ENCODE data around the gene NEK9.
"Not testable (repeated sequence)": the region's sequence is repeated elsewhere in the genome, so short reads cannot be mapped to it uniquely, and the experiment has no call there.

Gene NEK9

DNA sequence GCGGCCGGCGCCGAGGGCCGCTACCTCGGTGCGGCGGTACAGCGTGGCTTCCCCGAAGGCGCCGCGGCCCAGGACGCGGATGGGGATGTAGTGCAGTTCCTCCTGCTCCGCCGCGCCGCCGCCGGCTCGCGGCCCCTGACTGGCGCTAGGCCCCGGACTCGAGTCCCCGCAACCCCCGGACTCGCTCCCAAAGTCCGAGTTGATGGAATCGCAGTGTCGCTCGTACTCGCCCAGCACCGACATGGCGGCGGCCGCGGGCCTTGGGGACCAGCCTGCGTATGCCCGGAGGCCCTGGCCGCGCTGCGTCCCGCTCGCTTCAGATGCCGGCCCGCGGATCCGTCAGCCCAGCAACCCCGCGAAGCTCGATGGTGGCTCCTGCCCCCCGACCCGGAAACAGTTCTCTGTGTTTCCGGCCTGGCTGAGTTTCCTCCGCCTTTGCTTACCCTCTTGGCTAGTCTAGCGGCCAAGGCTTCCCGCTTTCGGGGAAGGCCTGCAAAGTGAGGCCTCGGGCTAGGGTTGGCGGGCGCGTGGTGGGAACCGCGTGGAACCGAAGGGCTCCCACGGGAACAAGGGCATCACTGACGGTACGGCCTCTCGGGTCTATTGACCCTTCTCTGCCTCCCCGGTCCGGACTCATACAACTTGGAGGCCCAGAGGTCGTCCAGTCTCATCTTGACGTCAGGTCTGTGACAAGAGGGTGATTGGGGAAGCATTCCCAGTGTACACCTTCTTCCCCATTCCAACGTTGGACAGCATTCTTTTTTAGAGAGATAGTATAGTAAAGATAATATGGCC lies at the start of gene NEK9:
Gene NEK9, minus strand, starts transcription at position 370 of the 795 bp plus-strand sequence. Its CDS starts 127 bp downstream, at position 243.
- DNase-seq = peak; percentile 90

DNA sequence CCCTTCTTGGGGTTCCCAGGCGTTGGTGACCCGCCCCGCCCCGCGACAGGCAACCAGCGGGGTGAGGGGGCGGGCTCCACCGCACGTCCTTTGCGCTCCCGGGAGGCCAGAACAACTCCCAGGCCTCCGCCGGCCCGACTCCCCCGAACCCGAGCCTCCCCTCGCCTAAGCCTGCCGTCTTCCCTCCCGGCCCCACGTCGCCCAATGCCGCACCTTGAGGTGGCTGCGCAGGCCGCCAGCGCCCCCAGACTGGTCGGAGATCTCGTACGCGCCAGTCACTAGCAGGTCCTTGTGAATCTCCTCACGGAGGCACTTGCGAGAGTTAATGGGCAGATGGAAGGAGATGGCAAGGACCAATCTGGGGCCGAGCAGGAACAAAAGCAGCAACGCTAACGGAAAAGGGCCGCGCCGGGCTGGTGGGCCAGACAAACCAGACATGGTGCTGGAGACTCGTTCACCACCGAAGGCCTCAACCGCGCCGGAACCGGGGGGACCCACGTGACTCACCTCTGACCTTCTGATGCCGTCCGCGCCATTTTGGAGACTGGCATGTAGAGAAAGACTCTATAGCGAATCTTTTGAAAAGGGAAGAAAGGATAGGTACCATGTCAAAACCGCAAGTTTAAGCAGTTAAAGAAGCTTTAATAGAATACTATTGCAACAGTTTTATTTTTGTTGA lies 49.4 kb upstream of the NEK9 start, which contains the start of gene TMED10:
Gene TMED10, minus strand, starts transcription at position 471 of the 679 bp plus-strand sequence. Its CDS starts 33 bp downstream, at position 438.
- DNase-seq = peak; percentile 91

DNA sequence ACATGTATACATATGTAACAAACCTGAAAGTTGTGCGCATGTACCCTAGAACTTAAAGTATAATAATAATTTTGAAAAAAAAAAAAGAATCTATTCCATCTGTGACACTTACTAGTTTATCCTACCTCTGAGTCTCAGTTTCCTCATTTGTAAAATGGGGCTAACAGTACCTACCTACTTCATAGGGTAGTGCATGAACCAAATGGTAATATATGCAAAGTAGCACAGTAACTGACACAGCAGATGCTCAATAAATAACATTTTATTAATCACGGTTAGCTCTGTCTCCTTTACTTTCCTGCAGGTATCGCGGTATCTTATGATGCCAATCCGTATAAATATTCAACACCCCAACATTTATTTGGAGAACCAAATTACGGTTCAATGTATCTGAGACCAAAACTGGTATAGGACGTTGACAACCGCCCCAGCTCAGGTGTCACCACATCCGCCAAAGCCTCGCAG lies 48.9 kb upstream of the NEK9 start:
- DNase-seq = no peak

DNA sequence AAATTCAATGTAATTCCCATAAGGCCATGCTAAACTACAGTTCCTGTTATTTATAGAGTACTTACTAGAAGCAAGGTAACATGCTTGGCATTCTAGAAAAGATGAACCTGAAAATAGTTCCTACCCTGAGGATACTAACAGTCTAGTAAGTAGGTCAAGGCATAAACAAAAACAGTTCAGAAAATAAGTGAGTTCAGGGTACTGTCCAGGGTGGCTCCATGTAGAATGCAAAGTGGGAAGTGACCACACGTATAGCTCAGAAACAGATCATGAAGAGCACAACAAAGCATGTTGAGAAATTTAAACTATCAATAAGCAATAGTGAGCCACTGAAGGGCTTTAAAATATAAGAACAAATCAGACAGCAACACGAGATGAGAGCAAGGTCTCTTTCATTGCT lies 47.2 kb upstream of the NEK9 start:
- DNase-seq = no peak

DNA sequence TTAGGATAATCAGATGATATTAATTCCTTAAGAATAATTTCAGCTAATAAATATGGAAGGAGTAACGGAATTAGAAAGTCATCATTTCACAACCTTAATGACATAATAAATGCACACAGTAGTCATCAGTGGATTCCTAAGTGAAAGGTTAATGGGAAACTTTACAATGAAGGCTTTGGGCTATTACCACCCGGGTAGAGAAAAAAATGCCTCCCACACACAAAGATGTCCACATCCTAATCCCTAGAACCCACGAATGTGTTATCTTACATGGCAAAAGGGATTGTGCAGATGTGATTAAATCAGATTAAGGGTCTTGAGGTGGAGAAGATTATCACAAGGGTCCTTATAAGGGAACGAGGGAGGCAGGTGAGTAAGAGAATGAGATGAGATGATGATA lies 43.9 kb upstream of the NEK9 start:
- DNase-seq = no peak

DNA sequence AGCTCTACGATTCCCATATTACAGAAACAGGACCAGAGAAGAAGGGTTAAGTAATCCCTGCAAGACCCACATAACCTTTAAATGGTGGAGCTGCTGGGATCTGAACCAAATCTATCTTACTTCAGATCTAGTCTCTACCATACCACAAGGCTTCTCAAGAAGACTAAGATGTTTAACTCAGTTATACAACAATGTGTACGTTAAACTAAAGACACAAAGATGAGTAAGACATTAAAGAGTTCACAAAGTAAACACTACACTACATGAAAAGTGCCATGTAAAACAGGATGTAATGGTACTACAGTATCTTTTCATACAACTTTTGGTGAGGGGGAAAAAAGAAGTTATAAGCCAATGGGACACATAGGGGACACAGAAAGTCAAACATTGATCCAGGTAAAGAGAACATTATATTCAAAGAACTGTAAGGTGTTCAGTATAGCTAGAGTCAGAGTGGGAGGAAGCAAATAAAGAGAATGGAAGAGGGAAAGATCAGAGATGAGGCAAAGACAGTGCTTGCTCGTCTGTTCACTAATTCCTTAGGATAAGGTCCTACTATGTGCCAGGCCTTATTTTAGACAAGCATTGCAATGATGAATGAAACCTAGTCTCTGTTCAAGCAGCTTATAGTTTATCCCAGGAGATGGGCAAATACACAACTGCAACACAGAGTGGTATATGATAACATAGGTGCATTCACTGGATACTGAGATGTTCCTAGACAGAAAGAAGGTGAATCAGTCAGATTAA lies 41.9 kb upstream of the NEK9 start:
- DNase-seq = no peak

DNA sequence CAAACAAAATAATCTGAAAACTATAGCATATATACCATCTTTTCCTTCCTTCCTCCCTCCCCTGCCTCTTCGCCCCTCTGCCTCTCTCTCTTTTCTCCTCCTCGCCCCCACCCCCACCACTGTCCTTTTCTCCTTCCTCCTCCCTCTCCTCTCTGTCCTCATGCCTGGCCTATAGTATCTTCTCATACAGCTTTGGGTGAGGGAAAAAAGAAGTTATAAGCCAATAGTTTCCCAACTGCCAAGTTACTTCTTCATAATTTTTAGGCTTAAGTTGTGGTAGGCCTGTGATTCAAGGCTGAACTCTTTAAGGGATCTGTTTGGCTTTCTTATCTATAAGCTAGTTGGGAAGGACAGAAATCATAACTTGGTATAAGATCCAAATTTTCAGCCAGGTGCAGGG lies 40.5 kb upstream of the NEK9 start:
- DNase-seq = no peak

DNA sequence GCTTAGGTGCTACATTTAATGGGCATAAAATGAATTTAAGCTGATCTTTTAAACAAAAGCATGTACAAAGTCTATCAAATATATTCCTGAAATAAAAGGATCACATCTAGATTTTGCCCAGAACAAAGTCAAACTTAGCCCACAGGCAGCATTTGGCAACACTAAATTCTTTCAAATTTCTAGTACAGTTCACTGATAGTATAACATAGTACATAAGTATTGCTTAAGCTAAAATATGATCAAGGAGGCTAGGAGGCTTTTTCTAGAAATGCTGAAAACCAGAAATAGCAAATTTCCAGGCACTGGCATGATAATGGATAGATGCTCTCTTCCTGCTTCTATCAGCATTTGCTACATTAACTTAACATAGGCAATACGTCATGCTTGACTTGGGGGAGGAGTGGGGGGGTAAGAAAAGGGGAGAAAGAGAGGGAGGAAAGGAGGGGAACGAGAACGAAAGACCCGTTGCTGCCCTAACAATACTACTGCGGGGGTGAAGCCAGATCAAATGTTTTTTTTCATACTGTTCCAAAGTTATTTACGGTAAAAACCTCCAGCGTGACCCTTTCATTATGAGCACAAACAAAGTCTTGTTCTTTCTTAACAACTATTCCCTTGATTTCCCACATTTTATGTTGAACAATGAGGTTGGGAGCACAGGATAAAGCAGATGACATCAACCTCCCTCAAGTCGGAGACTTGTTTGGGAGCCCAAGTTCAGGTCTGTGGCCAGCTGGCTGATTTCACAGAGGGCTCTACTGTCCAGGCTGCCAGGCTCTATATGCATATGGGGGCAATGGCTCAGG lies 38.9 kb upstream of the NEK9 start:
- no peak for DNase-seq

DNA sequence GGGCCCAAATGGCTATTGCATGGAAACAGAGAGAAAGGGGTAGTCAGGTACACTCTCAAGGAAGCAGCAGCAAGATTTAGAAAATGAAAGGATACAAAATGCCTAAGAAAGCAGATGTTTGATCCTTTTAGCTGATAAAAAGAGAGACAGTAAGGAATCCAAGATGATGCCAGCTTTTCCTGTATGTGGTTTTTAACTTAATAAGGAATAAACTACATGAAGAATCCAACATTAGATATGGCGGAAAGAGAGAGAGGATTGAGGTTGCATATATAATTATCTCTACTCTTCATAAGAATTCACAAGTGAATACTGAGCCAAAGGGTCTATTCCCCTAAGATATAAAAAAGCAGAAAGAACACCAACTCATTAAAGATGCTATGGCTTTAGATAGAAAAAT lies 38.0 kb upstream of the NEK9 start:
- DNase-seq = no peak

DNA sequence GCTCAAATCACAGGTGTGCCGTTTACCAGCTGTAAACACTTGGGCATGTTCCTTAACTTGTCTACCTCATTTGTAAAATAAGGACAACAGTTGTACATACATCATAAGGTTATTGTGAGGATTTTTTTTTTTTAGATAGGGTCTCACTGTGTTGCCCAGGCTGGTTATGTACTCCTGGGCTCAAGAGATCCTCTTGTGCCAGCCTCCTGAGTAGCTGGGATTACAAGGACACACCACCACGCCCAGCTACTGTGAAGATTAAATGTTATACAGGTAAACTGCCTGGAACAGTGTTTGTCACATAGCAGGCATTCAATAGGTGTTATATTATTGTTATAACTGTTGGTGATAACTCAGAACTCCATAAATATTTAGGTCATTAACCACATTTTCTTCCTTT lies 36.8 kb upstream of the NEK9 start:
- no peak for DNase-seq

DNA sequence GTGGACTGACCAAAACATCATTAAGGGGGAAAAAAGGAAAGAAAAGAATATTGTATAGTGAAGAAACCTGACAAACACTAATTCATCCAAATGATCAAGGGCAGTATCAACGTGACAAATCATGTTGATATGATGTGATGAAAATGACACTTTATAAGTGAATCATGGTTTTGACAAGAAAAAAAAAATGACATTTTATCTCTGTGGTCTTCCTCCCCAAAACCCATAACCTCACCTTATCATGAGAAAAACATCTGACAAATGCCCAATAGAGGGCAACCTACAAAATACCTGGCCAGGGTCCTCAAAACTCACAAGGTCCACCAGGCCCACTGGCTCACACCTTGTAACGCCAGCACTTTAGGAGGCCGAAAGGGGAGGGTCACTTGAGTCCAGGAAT lies 35.8 kb upstream of the NEK9 start:
- DNase-seq = no peak

DNA sequence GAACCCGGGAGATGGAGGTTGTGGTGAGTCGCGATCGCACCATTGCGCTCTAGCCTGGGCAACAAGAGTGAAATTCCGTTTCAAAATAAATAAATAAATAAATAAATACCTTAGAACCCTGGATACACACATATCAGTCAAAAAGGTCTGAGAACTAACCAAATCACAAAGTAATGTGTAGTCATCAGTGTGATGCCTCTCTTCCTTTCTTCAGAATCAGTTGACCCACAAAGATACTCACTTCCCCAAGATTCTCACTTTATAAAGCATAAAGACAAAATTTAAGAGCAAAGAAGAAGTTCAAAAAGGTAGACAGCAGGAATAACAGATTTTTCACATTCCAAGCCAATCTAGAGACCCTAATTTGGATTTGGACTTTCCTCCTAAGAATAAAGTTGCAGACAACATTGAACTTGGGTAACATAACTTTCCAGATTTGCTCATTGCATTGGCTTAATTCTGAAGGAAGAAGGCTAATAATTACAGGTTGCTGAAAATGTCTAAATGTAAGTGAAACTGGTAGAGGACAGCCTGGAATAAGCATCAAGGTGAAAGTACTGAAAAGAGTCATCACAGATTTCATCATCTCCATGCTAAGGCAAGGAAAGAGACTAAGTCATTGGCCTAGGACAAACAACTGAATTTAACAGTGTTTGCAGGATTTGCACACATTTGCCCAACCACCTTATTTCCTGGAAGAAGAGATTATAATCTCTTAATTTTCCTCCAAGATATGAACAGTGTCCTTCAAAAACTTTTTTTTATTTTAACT lies 32.2 kb upstream of the NEK9 start:
- DNase-seq = no peak

DNA sequence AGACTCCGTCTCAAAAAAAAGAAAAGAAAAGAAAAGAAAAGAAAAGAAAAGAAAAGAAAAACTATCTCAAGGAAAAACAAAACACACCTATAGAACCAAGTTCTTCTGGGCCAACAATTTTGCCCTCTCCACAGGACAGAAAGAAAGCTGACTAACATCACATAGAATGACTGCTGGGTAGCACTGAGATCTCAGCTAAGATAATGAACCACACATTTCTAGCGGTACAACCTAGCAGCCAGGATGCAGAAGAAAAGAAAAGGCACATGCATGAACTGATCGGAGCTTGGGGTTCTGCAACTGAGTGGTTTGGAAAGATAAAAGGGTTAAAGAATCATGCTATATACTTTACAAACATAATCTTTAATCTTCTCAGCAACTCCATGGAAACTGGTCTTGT lies 30.1 kb upstream of the NEK9 start:
- no peak for DNase-seq

DNA sequence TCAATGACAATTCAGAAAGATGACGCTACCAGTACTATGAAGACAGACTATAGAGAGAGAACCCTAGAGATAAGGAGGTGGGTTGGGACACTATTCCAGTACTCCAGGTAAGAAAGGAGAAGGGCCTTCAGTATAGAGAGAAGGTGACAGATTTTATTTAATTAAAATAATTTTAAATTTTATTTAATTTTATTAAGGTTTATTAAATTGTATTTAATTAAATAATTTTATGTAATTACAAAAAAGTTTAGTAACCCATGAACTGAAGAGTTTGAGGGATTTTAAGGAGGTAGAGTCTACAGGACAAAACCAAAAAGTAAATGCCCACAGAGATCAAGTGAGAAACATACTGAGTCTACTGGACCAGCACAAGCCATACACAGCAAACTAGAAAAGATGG lies 29.3 kb upstream of the NEK9 start:
- no peak for DNase-seq

DNA sequence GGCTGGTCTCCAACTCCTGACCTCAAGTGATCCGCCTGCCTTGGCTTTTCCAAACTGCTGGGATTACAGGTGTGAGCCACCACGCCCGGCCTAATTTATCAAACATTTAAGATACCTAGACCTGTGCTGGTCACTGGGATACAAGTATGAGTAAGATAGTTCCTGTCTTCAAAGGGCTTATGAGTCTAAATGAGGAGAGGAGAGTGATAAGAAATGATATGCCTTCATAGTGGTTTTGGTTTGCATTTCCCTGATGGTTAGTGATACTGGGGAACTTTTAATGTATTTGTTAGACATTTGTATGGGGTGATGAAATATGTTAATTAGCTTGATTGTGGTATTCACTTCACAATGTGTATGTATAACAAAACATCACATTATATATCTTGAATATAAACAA lies 28.3 kb upstream of the NEK9 start:
- DNase-seq = no peak

DNA sequence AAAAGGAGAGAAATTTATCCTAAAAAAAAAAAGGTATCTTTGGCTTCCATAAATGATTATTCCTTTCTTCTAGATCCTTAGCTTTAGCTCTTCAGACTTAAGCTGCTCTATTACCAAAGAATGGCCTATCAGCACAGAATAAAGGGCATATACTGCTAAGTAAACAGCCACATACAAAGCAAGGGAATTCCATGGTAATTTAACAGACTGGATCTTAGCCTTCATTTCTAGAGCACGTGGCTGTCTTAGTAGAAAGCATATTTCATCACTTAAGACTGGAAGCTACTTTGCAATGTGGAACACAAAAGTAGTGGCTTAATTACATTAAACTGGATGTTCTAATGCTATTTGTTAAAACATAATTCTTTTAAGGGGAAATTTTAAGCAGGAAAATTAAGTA lies 26.4 kb upstream of the NEK9 start:
- no peak for DNase-seq

DNA sequence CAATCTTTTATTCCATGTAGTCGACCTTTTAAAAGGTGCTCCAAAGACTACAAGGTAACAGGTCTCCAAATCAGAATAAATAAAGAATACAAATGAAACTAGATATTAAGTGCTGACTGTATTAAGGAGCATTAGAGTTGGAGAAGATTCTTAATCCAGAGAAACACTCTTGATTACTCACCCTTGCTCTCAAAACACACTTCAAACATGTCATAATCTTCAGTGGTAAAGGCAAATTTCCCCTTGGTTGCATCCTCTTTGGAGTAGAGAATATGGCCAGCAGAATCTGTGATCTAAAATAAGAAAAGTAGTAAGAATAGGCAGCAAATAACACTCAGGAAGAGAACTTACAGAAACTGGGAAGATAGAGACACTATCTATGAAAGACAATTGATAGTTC lies 25.0 kb upstream of the NEK9 start:
- no peak for DNase-seq

DNA sequence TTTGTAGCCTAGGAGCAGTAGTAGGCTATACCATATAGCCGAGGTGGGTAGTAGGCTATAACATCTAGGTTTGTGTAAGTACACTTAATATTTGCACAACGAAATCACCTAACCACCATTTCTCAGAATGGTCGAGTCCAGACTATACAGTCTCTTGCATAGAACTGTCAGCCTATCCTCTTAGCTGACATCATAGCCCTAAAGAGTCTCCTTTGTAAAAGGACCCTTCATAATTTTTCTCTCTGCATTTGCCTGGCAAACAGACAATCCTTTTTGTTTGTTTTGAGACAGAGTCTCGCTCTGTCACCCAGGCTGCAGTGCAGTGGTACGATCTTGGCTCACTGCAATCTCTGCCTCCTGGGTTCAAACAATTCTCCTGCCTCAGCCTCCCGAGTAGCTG lies 23.8 kb upstream of the NEK9 start:
- DNase-seq = not testable (repeated sequence)

DNA sequence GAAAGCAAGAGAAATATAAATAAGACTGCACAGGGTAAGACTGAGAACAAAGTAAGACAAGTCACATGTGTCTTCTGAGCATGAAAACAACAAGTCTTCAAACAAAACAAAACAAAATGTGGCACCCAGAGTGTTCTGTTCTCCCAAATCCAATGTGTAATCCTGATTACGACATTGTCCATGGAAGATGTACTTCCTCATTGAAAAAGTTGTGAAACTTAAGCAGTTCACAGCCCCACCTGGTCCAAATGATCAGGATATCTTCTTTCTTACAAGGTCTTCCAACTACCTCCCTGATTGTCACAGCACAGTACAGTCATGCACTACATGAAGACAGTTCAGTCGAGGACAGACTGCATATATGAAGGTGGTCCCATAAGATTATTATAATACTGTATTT lies 23.3 kb upstream of the NEK9 start:
- DNase-seq = no peak

DNA sequence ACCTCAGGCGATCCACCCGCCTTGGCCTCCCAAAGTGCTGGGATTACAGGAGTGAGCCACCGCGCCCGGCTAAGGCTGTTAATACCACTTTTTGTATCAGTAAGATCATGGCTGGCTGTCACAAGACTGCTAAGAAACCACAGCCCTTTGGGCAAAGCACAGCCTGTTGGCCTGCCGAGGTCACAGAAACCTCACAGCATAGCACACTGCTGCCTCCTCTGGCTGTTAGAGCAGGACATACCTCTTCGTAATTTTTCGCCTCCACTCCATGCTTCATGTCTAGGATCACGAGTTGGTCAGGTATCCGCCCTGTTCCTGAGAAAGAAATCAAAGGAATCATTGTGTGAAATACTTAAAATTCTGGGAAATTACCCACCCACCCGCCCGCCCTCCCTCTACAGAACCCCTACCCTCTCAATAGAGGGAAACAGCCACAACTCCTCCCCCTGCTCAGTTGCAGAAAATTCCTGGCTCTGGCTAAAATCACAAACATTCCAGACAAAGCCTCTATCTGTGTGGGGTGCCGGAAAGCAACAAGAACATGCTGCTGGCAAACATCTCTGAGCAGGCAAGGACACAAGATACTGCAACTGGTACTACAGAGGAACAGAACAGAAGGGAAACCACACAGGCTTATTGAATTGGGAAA lies 20.7 kb upstream of the NEK9 start:
- DNase-seq = peak; percentile 63

DNA sequence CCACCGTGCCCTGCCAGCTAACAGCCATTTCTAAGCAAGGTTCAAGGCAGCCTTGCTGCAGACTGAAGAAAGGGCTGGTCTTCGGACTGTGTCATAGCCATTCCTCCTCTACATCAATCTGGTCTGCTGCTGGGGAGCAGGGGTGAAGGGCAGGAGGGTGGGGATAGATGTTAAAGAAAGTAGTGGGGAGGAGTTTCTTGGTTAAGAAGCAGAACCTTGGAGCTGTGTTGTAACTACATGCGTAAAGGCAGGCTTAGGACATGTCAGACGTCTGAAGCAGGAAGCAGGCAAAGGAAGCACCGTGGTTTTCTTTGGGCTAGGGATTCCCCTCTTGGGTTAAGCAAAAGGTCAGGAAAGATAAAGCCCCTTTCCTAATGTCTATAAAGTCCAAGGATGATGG lies 18.1 kb upstream of the NEK9 start:
- DNase-seq = peak; percentile 61
